Gastrocnemius medialis (tissue), 4 donors: ENCODE results near the gene LZTR1. TPM values are rescaled to one million over a fixed set of nuclear protein-coding genes. Genes with fewer than 3 reads are reported as not detected.
A peak's percentile ranks its signal among the peaks of the same experiment; 100 is the strongest.

Experiments used
- ATAC-seq, 2 donors: fragments of 150-250 bp; one replicate each; pipeline ENCODE4 v1.9.1; 2016
- DNase-seq, 2 donors: peaks; one replicate each; pipeline ENCODE4 v3.0.0-alpha.2; 2019
- H3K27ac ChIP-seq, 4 donors: fragments of 200-600 bp; sonication (generic); 1 replicate in 1 of 4; 2 replicates in 3 of 4; pipeline ENCODE4 v1.5.1; 2016 to 2018; ENCODE audit warnings: mild to moderate bottlenecking in 2 of 4, moderate library complexity in 1 of 4
- H3K27me3 ChIP-seq, 3 donors: fragments of 200-600 bp; sonication (generic) in 2 of 3; 1 replicate in 1 of 3; 2 replicates in 2 of 3; pipeline versions ENCODE4 v1.5.1 to v1.6.0; 2016 to 2019; ENCODE audit warnings: mild to moderate bottlenecking in 1 of 3, moderate library complexity in 1 of 3
- H3K36me3 ChIP-seq, 2 donors: fragments of 200-600 bp; sonication (generic) in 1 of 2; one replicate each; pipeline ENCODE4 v1.5.1; 2017 to 2018
- H3K4me1 ChIP-seq, 2 donors: fragments of 200-600 bp; sonication (generic) in 1 of 2; one replicate each; pipeline ENCODE4 v1.5.1; 2016 to 2017; ENCODE audit warnings: mild to moderate bottlenecking in 2 of 2
- H3K4me3 ChIP-seq, 4 donors: fragments of 200-600 bp; sonication (generic) in 3 of 4; 1 replicate in 1 of 4; 2 replicates in 3 of 4; pipeline ENCODE4 v1.5.1; 2016 to 2019; ENCODE audit warnings: mild to moderate bottlenecking in 2 of 4
- H3K9me3 ChIP-seq, 3 donors: fragments of 200-600 bp; sonication (generic) in 2 of 3; 1 replicate in 1 of 3; 2 replicates in 2 of 3; pipeline ENCODE4 v1.5.1; 2016 to 2019
- POLR2A ChIP-seq, 2 donors: fragments of 450-650 bp; IDR thresholded peaks; one replicate each; pipeline ENCODE4 v1.6.1; 2017; ENCODE audit warnings: antibody characterized with exemption in 2 of 2, mild to moderate bottlenecking in 2 of 2, moderate library complexity in 2 of 2
- in situ Hi-C, 4 donors: fragments of 200-750 bp; cut with MboI; loops; one replicate each; pipeline versions ENCODE4 v1.15.0 to v1.8.0; 2017; ENCODE audit warnings: low sequenced_read_pairs in 4 of 4
- intact Hi-C: fragments of 100-400 bp; cut with DNase I; formaldehyde crosslinking; loops from one replicate; pipeline ENCODE4 v1.15.1; 2023; ENCODE audit warnings: low total_unique reads
- total RNA-seq, 4 donors: library from RNA; depleted of rRNA; stranded (reverse); fragments of >200 nt; gene quantifications; one replicate each; pipeline versions ENCODE4 v1.1.0 to v1.2.3, GENCODE V29; 2016
- TF ChIP-seq, protein P1 (sequence below), 5 experiments: fragments of 450-650 bp in 3 of 5; fragments of 200-600 bp in 2 of 5; sonication (generic) in 2 of 5; IDR thresholded peaks in 4 of 5; conservative IDR thresholded peaks in 1 of 5; 1 replicate in 4 of 5; 2 replicates in 1 of 5; pipeline ENCODE4 v1.5.1; 2016 to 2019; ENCODE audit warnings: antibody characterized with exemption in 5 of 5, mild to moderate bottlenecking in 3 of 5, moderate library complexity in 3 of 5

Gene LZTR1
- total RNA-seq, 4 donors from 2014 or later = 25.4 to 36.4 (median 26.3) TPM

DNA sequence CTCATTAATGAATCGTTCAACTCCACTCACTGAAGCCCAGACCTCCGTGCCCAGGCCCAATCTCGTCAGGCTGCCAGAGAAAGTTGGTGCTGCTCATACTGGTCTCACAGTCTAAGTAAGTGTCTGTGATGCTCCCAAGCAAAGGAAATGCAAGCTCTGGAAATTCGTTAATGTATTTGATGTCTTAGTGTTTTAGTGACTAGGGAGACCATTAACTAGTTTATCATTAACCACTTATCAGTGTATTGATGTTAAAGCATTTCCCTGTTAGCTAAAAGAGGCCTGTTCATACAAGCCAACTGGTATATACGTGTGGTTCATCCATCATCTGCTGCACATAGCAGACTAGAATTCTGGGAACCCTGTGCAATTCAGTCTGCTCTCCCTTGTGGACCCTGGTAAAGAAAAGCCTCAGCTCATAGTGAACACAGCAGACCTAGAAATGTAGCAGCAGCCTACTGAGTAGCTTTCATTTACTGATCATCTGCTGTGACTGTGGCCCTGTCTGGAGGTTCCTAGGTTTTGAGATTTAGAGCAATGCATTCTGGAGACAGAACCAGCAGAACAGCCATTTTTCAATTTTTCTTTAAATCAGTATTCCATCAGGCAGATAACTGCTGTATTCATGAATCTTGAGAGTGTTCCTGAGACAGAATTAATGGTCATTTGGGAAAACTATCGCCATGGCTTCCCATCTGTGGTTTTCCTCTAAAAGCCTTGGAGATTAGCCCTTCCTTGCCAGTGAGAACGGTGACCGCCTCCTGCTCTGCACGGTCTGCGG lies 30.8 kb upstream of the LZTR1 start:
- peak overlapping the region in 2 of 4 donors; percentile 71 to 76 for H3K27ac ChIP-seq
- TF ChIP-seq, protein P1, sequence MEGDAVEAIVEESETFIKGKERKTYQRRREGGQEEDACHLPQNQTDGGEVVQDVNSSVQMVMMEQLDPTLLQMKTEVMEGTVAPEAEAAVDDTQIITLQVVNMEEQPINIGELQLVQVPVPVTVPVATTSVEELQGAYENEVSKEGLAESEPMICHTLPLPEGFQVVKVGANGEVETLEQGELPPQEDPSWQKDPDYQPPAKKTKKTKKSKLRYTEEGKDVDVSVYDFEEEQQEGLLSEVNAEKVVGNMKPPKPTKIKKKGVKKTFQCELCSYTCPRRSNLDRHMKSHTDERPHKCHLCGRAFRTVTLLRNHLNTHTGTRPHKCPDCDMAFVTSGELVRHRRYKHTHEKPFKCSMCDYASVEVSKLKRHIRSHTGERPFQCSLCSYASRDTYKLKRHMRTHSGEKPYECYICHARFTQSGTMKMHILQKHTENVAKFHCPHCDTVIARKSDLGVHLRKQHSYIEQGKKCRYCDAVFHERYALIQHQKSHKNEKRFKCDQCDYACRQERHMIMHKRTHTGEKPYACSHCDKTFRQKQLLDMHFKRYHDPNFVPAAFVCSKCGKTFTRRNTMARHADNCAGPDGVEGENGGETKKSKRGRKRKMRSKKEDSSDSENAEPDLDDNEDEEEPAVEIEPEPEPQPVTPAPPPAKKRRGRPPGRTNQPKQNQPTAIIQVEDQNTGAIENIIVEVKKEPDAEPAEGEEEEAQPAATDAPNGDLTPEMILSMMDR (IDR thresholded peaks at IDR 0.05 in 4 of 5, conservative IDR thresholded peaks at IDR 0.05 in 1 of 5) = no peak
- no peak for TF ChIP-seq POLR2A (IDR thresholded peaks at IDR 0.05)
- no peak overlapping the region for H3K4me3 ChIP-seq
- no peaks in the 10 kb centered on the region for H3K9me3 ChIP-seq
- peaks cover 37 to 47% of the 10 kb centered on the region in 2 donors for H3K4me1 ChIP-seq
- peaks cover 0 to 29% of the 10 kb centered on the region in 2 donors for H3K36me3 ChIP-seq
- no peak for ATAC-seq
- intact Hi-C loops = loop anchor here (10.0 kb wide), 1 partner anchor 67 kb away; no protein-coding TSS in a partner anchor
- no peaks in the 10 kb centered on the region for H3K27me3 ChIP-seq
- DNase-seq = no peak
- in situ Hi-C loops = no loop called here

DNA sequence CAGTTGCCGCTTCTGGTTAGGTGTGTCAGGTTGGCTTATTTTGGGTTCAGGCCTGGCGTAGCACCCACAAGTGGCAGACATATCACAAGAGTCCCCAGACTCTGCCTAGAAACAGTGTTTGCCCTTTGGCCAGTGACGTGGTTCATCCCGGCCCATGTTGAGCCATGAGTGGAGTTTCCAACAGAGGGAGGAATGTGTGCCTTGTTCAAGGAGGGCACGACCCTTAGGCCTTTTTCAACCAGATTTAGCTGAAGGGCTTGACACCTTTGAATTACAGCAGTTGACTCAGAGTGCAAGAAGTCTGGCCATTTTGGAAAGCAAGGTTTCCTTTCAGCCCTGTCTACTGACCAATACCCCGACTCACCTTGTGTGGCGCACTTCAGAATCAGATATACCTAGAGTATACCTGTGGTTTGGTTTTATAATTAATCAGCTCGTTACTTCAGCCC lies 30.1 kb upstream of the LZTR1 start:
- ATAC-seq (no peak), DNase-seq (no peak)
- H3K27me3 ChIP-seq = no peaks in the 10 kb centered on the region
- H3K9me3 ChIP-seq = no peaks in the 10 kb centered on the region
- no peak for TF ChIP-seq POLR2A (IDR thresholded peaks at IDR 0.05)
- TF ChIP-seq, protein P1 (IDR thresholded peaks at IDR 0.05 in 4 of 5, conservative IDR thresholded peaks at IDR 0.05 in 1 of 5) = no peak
- H3K4me3 ChIP-seq = no peak overlapping the region
- H3K27ac ChIP-seq = peak overlapping the region in 3 of 4 donors; percentile 71 to 76 (median 75)
- peaks cover 37 to 48% of the 10 kb centered on the region in 2 donors for H3K4me1 ChIP-seq
- in situ Hi-C loops = no loop called here
- H3K36me3 ChIP-seq = peaks cover 0 to 29% of the 10 kb centered on the region in 2 donors
- intact Hi-C loops = loop anchor here (2.0 to 10.0 kb wide), 2 partner anchors 33 to 67 kb away; no protein-coding TSS in a partner anchor

DNA sequence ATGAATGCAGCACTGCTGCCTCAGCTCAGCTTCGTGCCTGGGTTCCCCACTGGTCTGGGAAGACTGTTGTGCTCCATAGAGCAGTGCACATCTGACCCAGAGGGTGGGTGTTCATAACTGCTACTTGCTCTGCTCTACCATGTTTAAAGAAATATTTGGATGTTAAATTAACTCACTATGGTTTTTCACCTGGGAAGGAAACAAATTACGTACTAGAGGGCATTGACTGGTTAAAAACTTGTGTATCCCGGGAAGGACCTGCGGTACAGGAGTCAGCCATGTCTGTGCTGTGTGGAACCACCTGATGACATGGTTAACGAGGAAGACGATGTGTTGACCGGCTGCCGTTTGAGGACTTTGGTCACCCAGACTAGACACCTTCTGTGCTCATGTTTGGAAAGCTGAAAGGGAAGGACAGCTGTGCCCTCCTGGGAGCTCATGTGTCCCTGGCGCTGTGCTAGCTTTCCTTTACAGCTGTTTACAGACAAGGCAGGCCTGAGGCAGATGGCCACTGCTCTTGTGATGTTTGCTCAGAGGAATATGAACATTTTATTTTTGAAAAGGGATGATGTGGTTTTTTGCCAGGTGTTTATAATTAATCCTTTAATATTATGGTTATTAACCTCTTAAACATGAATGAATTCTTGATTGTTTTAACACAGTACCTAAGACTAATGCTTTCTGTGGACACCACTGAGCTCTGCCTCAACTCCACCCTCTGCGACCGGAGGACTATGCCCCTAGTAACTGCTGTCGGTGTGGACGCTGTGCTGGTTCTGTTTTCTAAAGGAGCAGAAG lies 29.4 kb upstream of the LZTR1 start:
- H3K27me3 ChIP-seq = no peaks in the 10 kb centered on the region
- peak; percentile 70 to 74 for DNase-seq
- no peak for TF ChIP-seq POLR2A (IDR thresholded peaks at IDR 0.05)
- H3K9me3 ChIP-seq = no peaks in the 10 kb centered on the region
- in situ Hi-C loops (no loop called here), intact Hi-C loops (loop anchor here (2.0 to 10.0 kb wide), 2 partner anchors 34 to 68 kb away; no protein-coding TSS in a partner anchor)
- no peak overlapping the region for H3K4me3 ChIP-seq
- peak; percentile 71 to 73 for ATAC-seq
- H3K27ac ChIP-seq = peak overlapping the region; percentile 59 to 76 (median 73)
- H3K4me1 ChIP-seq = peaks cover 45 to 53% of the 10 kb centered on the region in 2 donors
- peaks cover 0 to 29% of the 10 kb centered on the region in 2 donors for H3K36me3 ChIP-seq

DNA sequence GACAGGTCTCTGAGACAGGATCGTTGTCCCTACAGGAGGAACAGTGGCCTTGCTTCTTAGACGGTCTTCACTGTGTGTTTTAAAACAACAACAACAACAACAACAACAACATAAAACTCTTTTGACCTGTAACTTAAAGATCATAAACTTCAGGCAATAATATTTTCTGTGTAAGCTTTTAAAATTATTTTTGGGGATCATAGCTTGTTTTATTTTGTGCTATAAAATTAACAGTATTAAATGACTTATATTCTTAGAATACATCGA lies 28.8 kb upstream of the LZTR1 start:
- H3K36me3 ChIP-seq = peaks cover 0 to 29% of the 10 kb centered on the region in 2 donors
- intact Hi-C loops = loop anchor here (2.0 to 10.0 kb wide), 2 partner anchors 34 to 68 kb away; no protein-coding TSS in a partner anchor

More for the DNA sequence above, 28.8 kb upstream of the LZTR1 start:
- Histone ChIP-seq H3K27ac (peak overlapping the region; percentile 59 to 76 (median 73)), H3K4me1 (peaks cover 50 to 56% of the 10 kb centered on the region in 2 donors), H3K27me3 (no peaks in the 10 kb centered on the region), H3K4me3 (no peak overlapping the region), H3K9me3 (no peaks in the 10 kb centered on the region)
- ATAC-seq = no peak
- in situ Hi-C loops = no loop called here
- no peak for DNase-seq
- TF ChIP-seq, protein P1 (IDR thresholded peaks at IDR 0.05 in 4 of 5, conservative IDR thresholded peaks at IDR 0.05 in 1 of 5) = no peak
- no peak for TF ChIP-seq POLR2A (IDR thresholded peaks at IDR 0.05)
